Esophagus muscularis mucosa (tissue), 4 donors: ENCODE measurements around the gene TEAD1. TPM values are rescaled to one million over a fixed set of nuclear protein-coding genes. Genes with fewer than 3 reads are reported as not detected.

ENCODE experiments used
- DNase-seq: peaks from one replicate; pipeline ENCODE4 v3.0.0-alpha.2; 2017; ENCODE audit errors: extremely low spot score
- H3K27ac ChIP-seq, 4 donors: fragments of 200-600 bp; sonication (generic); replicated peaks in 1 of 4; 1 replicate in 3 of 4; 2 replicates in 1 of 4; pipeline ENCODE4 v1.5.1; 2016 to 2019; ENCODE audit warnings: mild to moderate bottlenecking in 1 of 4
- H3K27me3 ChIP-seq, 4 donors: fragments of 200-600 bp; sonication (generic); one replicate each; pipeline versions ENCODE4 v1.5.1 to v1.6.0; 2016 to 2019
- H3K36me3 ChIP-seq, 4 donors: fragments of 200-600 bp; sonication (generic); one replicate each; pipeline ENCODE4 v1.5.1; 2016 to 2019
- H3K4me1 ChIP-seq, 4 donors: fragments of 200-600 bp; sonication (generic); one replicate each; pipeline ENCODE4 v1.5.1; 2016 to 2019
- H3K4me3 ChIP-seq, 4 donors: fragments of 200-600 bp; sonication (generic); 1 replicate in 2 of 4; 2 replicates in 2 of 4; pipeline ENCODE4 v1.5.1; 2016 to 2019; ENCODE audit warnings: mild to moderate bottlenecking in 4 of 4, moderate library complexity in 1 of 4
- H3K9me3 ChIP-seq, 4 donors: fragments of 200-600 bp; sonication (generic); 1 replicate in 3 of 4; 2 replicates in 1 of 4; pipeline ENCODE4 v1.5.1; 2016 to 2019
- EP300 ChIP-seq: sonication (generic); formaldehyde crosslinking; IDR thresholded peaks from one replicate; pipeline ENCODE4 v1.6.1; 2017; ENCODE audit warnings: antibody characterized with exemption
- POLR2A ChIP-seq: fragments of 450-650 bp; IDR thresholded peaks from one replicate; pipeline ENCODE4 v1.6.1; 2017; ENCODE audit warnings: antibody characterized with exemption, moderate library complexity, mild to moderate bottlenecking, low read depth
- POLR2AphosphoS5 ChIP-seq, 2 donors: sonication (generic); formaldehyde crosslinking; IDR thresholded peaks; one replicate each; pipeline ENCODE4 v1.6.1; 2017; ENCODE audit warnings: antibody characterized with exemption in 2 of 2
- WGBS: methylation state at CpG from one replicate; pipeline ENCODE4 v1.1.5; 2018; 5-methylcytosine and 5-hydroxymethylcytosine counted together
- intact Hi-C: fragments of 100-400 bp; cut with DNase I; formaldehyde crosslinking; loops from one replicate; pipeline ENCODE4 v1.15.1; 2023
- total RNA-seq, 4 donors: library from RNA; depleted of rRNA; stranded (reverse); fragments of >200 nt; gene quantifications; one replicate each; pipeline versions ENCODE4 v1.1.0 to v1.2.1, GENCODE V29; 2016
- TF ChIP-seq, protein P1 (sequence below), 3 experiments: fragments of 200-600 bp in 2 of 3; fragments of 450-650 bp in 1 of 3; sonication (generic) in 2 of 3; IDR thresholded peaks; one replicate each; pipeline ENCODE4 v1.5.1; 2017 to 2019; ENCODE audit warnings: antibody characterized with exemption in 3 of 3, mild to moderate bottlenecking in 2 of 3, moderate library complexity in 1 of 3

Gene TEAD1
- total RNA-seq, 4 donors from 2014 or later: 147 to 307 (median 232) TPM

DNA sequence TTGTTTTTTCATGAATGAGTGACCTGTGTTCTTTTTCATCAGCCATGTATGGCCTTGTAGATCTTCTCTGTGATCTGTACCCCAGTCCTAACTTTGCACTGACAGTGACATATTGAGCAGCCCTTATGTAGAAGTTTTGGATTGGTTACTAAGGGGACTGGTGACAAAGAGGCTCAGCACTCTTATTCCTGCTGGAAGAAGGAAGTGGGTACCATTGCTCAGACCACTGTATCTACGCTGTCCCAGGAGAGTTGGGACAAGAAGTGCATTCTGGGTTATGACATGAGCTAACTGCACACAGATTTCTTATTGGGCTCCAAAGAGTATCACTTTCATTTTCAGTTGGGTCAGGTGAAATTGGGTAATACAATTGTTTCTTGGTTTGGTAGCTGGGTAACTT is 227.1 kb downstream of the TEAD1 start:
- intact Hi-C loops: no loop called here
- H3K27me3 ChIP-seq: no peaks in the 10 kb centered on the region
- WGBS: 92% methylated on average over 1 of the region's 1 CpG
- peaks cover 5 to 24% (median 18%) of the 10 kb centered on the region in 4 donors for H3K36me3 ChIP-seq
- no peak overlapping the region for H3K27ac ChIP-seq
- H3K4me1 ChIP-seq: peaks cover 16 to 44% (median 20%) of the 10 kb centered on the region in 4 donors
- no peak for DNase-seq
- no peaks in the 10 kb centered on the region for H3K9me3 ChIP-seq
- TF ChIP-seq EP300: no peak
- no peak for TF ChIP-seq POLR2A
- H3K4me3 ChIP-seq: no peak overlapping the region

DNA sequence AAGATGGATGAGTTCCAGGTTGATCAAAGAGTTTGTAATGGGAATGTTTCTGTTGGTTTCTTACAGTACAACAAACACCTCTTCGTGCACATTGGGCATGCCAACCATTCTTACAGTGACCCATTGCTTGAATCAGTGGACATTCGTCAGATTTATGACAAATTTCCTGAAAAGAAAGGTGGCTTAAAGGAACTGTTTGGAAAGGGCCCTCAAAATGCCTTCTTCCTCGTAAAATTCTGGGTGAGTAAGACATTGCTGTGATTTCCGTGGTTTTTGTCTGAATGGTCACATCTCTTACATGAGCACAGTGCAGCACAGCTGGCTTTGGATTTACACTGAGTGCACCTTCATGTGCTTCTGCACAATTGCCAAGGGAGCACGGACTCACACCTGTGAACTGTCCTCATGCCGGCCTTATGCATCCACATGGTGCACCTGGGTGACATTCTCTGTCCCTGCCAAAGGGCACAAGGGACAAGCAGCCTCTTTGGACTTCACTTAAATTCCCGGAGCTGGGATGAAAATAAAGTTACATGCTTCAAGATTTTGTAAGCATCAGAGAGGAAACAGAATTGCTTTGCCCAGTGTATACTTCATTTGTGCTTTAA is 227.8 kb downstream of the TEAD1 start:
- intact Hi-C loops: no loop called here
- H3K9me3 ChIP-seq: no peaks in the 10 kb centered on the region
- peaks cover 15 to 41% (median 20%) of the 10 kb centered on the region in 4 donors for H3K4me1 ChIP-seq
- no peak overlapping the region for H3K27ac ChIP-seq
- TF ChIP-seq POLR2A (no peak), POLR2AphosphoS5 (IDR thresholded peaks at IDR 0.05) (no peak), EP300 (no peak)
- TF ChIP-seq, protein P1, sequence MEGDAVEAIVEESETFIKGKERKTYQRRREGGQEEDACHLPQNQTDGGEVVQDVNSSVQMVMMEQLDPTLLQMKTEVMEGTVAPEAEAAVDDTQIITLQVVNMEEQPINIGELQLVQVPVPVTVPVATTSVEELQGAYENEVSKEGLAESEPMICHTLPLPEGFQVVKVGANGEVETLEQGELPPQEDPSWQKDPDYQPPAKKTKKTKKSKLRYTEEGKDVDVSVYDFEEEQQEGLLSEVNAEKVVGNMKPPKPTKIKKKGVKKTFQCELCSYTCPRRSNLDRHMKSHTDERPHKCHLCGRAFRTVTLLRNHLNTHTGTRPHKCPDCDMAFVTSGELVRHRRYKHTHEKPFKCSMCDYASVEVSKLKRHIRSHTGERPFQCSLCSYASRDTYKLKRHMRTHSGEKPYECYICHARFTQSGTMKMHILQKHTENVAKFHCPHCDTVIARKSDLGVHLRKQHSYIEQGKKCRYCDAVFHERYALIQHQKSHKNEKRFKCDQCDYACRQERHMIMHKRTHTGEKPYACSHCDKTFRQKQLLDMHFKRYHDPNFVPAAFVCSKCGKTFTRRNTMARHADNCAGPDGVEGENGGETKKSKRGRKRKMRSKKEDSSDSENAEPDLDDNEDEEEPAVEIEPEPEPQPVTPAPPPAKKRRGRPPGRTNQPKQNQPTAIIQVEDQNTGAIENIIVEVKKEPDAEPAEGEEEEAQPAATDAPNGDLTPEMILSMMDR (IDR thresholded peaks at IDR 0.05): no peak
- no peak overlapping the region for H3K4me3 ChIP-seq
- no peak for DNase-seq
- H3K27me3 ChIP-seq: no peaks in the 10 kb centered on the region
- H3K36me3 ChIP-seq: peaks cover 5 to 24% (median 18%) of the 10 kb centered on the region in 4 donors
- WGBS: 90% methylated on average over 7 of the region's 7 CpGs

DNA sequence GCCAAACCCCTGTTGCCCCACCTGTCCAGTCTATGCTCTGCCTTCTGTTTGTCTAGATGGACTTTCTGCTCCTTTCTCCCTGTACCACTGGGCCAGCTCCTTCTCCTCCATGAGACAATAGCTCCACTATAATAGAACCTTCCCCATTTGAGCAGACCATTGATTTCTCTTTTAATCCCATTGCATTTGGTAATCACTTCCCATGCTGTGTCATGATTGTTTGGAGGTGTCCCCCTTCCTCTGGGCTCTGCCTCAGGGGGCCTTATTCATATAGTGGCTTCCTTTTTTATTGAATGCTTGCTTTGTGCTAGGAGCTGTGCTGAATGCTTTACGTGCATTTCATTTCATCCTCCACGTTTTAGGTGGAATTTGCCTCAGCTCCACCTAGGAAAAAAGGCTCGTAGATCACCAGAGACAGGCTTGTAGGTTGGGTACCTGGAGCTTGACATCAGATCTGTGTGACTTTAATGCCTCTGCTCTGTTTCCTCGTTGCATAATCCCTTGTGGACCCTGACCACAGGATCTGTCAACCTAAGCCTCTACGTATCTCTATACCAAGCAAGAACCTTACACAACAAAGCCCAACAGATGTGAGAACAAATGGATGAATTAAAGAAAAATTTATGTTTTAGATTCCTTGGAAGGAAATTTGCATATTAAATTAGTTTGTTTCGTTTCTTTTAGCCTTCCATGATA is 228.7 kb downstream of the TEAD1 start:
- Histone ChIP-seq H3K27me3 (no peaks in the 10 kb centered on the region), H3K36me3 (peaks cover 5 to 27% (median 18%) of the 10 kb centered on the region in 4 donors), H3K4me1 (peaks cover 6 to 32% (median 12%) of the 10 kb centered on the region in 4 donors), H3K9me3 (no peaks in the 10 kb centered on the region), H3K27ac (no peak overlapping the region), H3K4me3 (no peak overlapping the region)
- TF ChIP-seq EP300 (no peak), POLR2A (no peak), POLR2AphosphoS5 (IDR thresholded peaks at IDR 0.05) (no peak)
- TF ChIP-seq, protein P1 (IDR thresholded peaks at IDR 0.05): no peak
- intact Hi-C loops: no loop called here
- WGBS: 85% methylated on average over 6 of the region's 6 CpGs
- no peak for DNase-seq

DNA sequence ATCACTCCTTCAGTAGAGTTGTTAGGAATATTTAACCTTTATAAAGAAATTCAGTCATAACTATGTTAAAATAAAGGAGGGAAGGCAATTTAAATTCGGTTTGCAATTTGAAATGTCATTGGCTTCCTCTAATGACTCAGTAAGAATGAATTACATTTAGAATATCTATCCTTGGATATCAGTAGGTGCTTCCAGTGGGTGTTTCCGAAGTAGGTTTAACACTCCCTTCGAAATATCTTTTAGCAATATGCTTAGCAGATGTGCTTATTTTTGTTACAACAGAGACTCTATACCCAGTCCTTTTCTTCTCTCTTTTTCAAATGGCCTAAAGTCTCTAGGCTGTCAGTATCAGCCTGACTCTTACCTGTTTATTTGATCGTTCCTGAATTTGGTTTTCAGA is 231.2 kb downstream of the TEAD1 start:
- Histone ChIP-seq H3K27me3 (no peaks in the 10 kb centered on the region), H3K36me3 (peaks cover 5 to 27% (median 18%) of the 10 kb centered on the region in 4 donors), H3K4me1 (peaks cover 2 to 10% (median 5%) of the 10 kb centered on the region in 4 donors), H3K27ac (no peak overlapping the region), H3K4me3 (no peak overlapping the region), H3K9me3 (no peaks in the 10 kb centered on the region)
- intact Hi-C loops: no loop called here
- DNase-seq: no peak
- TF ChIP-seq EP300: no peak
- TF ChIP-seq POLR2AphosphoS5 (IDR thresholded peaks at IDR 0.05): no peak
- TF ChIP-seq, protein P1 (IDR thresholded peaks at IDR 0.05): no peak
- TF ChIP-seq POLR2A: no peak
- WGBS: 95% methylated on average over 4 of the region's 4 CpGs

DNA sequence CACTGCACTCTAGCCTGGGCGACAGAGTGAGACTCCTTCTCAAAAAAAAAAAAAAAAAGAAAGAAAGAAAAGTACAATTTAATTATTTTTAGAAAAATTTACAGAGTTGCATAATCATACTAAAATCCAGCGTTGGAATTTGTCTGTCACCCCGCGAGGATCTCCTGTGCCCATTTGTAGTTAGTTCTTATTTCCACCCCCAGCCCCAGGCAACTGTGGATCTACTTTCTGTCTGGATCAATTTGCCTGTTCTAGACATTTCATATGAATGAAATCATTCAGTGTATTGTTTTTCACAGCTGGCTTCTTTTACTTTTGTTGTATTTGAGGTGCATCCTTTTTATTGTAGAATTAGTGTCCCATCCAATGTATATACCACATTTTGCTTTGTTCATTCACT is 232.3 kb downstream of the TEAD1 start:
- no peak for DNase-seq
- TF ChIP-seq, protein P1 (IDR thresholded peaks at IDR 0.05): no peak
- no peak for TF ChIP-seq EP300
- TF ChIP-seq POLR2AphosphoS5 (IDR thresholded peaks at IDR 0.05): no peak
- no peak for TF ChIP-seq POLR2A
- intact Hi-C loops: no loop called here
- Histone ChIP-seq H3K4me1 (no peaks in the 10 kb centered on the region), H3K36me3 (peaks cover 5 to 27% (median 18%) of the 10 kb centered on the region in 4 donors), H3K4me3 (no peak overlapping the region), H3K9me3 (no peaks in the 10 kb centered on the region), H3K27me3 (no peaks in the 10 kb centered on the region), H3K27ac (no peak overlapping the region)
- WGBS: 90% methylated on average over 4 of the region's 4 CpGs
